Neural cell (in vitro differentiated cells): Measurements from ENCODE around the gene EYA2.

Experiments
- TAF1 ChIP-seq: IDR thresholded peaks from 2 replicates; pipeline ENCODE4 v1.6.1; 2012; ENCODE audit warnings: low read depth
- TF ChIP-seq, protein P1 (sequence below): fragments of 450-650 bp; IDR thresholded peaks from 2 replicates; pipeline ENCODE4 v1.5.1; 2014; ENCODE audit warnings: antibody characterized with exemption, mild to moderate bottlenecking, moderate library complexity; ENCODE audit not compliant: poor library complexity, severe bottlenecking

DNA sequence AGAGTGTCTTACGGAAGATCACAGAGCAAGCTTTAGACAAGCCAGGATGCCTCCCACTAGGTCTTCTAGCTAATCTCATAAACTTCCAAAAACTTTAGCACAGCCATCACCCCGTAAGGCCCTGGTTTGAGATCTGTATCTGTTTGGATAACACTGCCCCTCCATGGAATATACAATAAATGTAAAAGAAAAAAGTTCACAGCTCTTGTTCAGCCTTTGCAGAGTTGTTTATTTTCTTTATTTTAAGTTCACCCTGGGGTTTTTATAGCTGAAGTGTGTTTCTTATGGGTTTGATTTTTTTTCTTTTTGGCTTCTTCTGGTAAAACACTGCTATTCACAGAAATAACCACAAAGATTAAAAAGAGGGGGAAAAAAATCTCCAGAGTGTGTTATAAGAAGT is 125.6 kb downstream of the EYA2 start:
- TF ChIP-seq, protein P1, sequence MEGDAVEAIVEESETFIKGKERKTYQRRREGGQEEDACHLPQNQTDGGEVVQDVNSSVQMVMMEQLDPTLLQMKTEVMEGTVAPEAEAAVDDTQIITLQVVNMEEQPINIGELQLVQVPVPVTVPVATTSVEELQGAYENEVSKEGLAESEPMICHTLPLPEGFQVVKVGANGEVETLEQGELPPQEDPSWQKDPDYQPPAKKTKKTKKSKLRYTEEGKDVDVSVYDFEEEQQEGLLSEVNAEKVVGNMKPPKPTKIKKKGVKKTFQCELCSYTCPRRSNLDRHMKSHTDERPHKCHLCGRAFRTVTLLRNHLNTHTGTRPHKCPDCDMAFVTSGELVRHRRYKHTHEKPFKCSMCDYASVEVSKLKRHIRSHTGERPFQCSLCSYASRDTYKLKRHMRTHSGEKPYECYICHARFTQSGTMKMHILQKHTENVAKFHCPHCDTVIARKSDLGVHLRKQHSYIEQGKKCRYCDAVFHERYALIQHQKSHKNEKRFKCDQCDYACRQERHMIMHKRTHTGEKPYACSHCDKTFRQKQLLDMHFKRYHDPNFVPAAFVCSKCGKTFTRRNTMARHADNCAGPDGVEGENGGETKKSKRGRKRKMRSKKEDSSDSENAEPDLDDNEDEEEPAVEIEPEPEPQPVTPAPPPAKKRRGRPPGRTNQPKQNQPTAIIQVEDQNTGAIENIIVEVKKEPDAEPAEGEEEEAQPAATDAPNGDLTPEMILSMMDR: no peak
- TF ChIP-seq TAF1: no peak
